RWPE1 (cell line): ENCODE measurements around the gene SCAMP2.

Source experiments
- CTCF ChIA-PET: fragments of 350-600 bp; sonication (Branson Sonifier 250); formaldehyde crosslinking; extraction: SDS; loops from one replicate; lab custom pipeline; 2021; lab: Yijun Ruan, JAX
- POLR2A ChIA-PET: fragments of 400-600 bp; formaldehyde crosslinking; extraction: SDS; loops from one replicate; lab custom pipeline; 2020; ENCODE audit warnings: antibody characterized with exemption; ENCODE audit not compliant: low non-redundant PET; lab: Yijun Ruan, JAX
- DNase-seq: peaks from one replicate; pipeline ENCODE4 v3.0.0; 2012; ENCODE audit warnings: low spot score
- H3K27ac ChIP-seq: fragments of 450-650 bp; 2 replicates; pipeline ENCODE4 v1.5.1; 2017
- TF ChIP-seq, protein P1 (sequence below): fragments of 450-650 bp; conservative IDR thresholded peaks from 2 replicates; pipeline ENCODE4 v1.5.1; 2017; ENCODE audit warnings: low read depth, mild to moderate bottlenecking

The SCAMP2 gene

DNA sequence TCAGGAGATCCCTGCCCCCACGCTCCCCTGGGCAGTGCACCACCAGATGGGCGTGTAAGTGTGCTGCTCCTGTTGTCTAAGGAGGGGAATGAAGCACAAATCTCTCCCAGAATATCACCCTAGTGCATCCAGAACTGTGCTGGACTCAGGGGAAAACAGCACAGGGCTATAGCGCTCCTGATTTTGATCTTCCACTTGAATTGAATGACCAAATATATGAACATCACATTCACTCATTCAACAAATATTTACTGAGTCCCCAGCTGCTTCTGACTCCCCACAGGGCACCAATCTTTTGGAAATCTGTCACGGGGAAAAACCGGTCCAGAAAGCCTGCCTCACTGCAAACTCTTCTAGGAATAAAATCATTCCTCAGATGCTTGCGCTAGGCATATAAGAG lies 44.3 kb downstream of the SCAMP2 start:
- TF ChIP-seq, protein P1, sequence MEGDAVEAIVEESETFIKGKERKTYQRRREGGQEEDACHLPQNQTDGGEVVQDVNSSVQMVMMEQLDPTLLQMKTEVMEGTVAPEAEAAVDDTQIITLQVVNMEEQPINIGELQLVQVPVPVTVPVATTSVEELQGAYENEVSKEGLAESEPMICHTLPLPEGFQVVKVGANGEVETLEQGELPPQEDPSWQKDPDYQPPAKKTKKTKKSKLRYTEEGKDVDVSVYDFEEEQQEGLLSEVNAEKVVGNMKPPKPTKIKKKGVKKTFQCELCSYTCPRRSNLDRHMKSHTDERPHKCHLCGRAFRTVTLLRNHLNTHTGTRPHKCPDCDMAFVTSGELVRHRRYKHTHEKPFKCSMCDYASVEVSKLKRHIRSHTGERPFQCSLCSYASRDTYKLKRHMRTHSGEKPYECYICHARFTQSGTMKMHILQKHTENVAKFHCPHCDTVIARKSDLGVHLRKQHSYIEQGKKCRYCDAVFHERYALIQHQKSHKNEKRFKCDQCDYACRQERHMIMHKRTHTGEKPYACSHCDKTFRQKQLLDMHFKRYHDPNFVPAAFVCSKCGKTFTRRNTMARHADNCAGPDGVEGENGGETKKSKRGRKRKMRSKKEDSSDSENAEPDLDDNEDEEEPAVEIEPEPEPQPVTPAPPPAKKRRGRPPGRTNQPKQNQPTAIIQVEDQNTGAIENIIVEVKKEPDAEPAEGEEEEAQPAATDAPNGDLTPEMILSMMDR, result no peak
- POLR2A ChIA-PET, result no interaction called here
- no peak overlapping the region for H3K27ac ChIP-seq
- CTCF ChIA-PET, result interaction anchor here (2.2 kb wide), 1 partner anchor 12 kb away, joined by 13 read pairs; no protein-coding TSS in a partner anchor
- DNase-seq, result no peak

DNA sequence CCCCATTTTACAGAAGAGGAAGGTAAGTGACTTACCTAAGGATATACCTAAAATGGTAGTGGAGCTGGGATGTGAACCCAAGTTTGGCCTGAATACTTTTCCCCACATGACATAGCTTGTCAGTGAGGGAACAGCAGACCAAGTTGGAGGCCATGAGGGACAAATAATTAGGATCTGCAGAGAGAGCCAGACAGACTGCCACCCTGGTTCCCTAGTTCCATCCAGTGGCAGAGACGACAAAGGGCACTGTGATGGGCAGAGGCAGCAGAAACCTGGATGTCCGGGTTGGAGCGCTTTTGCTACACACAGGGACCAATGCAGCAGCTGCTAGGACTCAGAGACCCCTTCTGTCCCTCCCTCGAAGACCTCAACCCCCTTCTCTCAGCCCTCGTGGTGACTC lies 45.6 kb downstream of the SCAMP2 start:
- ChIA-PET POLR2A (no interaction called here), CTCF (interaction anchor here (0.7 to 2.8 kb wide), 7 partner anchors 9 to 194 kb away, joined by 3 to 16 read pairs (median 4); partner anchors contain the start of gene ULK3)
- DNase-seq, result no peak
- TF ChIP-seq, protein P1, result no peak
- no peak overlapping the region for H3K27ac ChIP-seq

DNA sequence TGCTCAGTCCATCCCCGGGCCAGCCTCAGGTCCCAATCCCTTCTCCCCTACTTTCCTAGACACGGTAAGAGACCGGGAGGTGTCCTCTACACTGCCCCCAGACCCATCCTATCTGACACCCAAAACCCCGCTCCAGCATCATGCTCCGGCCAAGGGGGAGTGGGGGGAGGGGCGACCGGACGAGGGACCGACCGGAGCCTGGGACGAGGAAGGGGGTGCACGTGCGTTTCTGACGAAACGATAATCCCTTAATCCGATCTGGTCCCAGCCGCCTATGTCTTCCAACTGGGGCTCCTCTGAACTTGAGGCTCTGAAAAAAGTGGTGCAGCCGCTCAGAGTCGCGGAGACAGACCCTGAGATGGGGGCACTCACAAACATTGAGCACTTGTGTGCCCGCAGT lies 46.2 kb downstream of the SCAMP2 start:
- TF ChIP-seq, protein P1, result no peak
- CTCF ChIA-PET, result interaction anchor here (0.8 to 2.8 kb wide), 6 partner anchors 8 to 194 kb away, joined by 3 to 16 read pairs (median 4); partner anchors contain the start of gene ULK3
- POLR2A ChIA-PET, result no interaction called here
- no peak for DNase-seq
- H3K27ac ChIP-seq, result no peak overlapping the region

DNA sequence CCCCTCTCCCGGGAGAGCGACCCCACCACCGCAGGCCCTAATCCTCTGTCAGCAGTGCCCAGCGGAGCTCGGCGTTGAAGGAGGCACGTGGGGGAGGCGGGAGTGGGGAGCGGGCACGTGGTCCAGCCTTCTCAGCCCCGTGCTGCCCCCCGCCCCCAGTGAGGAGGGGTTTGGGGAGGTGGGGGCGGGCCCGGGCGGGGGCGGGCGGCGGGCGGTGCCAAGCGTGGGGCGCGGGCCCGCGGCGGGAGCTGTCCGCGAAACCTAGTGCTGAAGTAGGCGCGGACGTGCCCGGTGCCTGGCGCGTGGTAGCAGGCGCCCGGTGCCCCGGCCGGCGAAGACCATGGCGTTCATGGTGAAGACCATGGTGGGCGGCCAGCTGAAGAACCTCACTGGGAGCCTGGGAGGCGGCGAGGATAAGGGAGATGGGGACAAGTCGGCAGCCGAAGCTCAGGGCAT lies 46.8 kb downstream of the SCAMP2 start, which contains the start of gene CPLX3:
Gene CPLX3 (plus strand): TSS at position 264 of the 456 bp plus-strand sequence. CDS start 77 bp downstream, at position 341.
- CTCF ChIA-PET, result interaction anchor here (0.9 to 2.8 kb wide), 4 partner anchors 16 to 75 kb away, joined by 3 to 16 read pairs (median 6); partner anchors contain the start of gene ULK3
- TF ChIP-seq, protein P1, result no peak
- H3K27ac ChIP-seq, result no peak within 1 kb of the TSS
- peak; percentile 60 for DNase-seq
- POLR2A ChIA-PET, result interaction anchor here (0.8 kb wide), 1 partner anchor 9 kb away, joined by 3 read pairs; no protein-coding TSS in a partner anchor

DNA sequence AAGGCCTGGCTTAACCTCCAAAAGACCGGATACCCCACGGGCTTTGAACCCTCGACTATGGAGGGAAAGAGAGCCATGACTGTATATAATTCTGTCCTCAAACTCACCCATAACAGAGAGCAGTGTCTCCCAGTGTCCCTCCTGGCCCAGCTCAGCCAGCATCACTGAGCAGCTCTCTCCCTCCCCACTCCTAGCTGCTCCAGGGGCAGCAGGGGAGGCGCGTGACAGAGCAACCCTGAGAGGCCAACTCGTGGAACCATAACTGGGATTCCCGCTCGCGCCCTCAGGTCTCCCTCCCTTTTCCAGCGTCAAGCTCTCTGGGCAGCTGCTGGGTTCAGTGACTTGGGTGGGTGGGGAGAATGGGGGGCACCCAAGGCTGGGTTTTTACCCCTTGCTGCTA lies 47.3 kb downstream of the SCAMP2 start:
- POLR2A ChIA-PET, result interaction anchor here (0.8 kb wide), 1 partner anchor 9 kb away, joined by 3 read pairs; no protein-coding TSS in a partner anchor
- CTCF ChIA-PET, result interaction anchor here (0.6 to 2.8 kb wide), 4 partner anchors 55 to 76 kb away, joined by 3 to 16 read pairs (median 6); partner anchors contain the start of gene MPI
- no peak overlapping the region for H3K27ac ChIP-seq

DNA sequence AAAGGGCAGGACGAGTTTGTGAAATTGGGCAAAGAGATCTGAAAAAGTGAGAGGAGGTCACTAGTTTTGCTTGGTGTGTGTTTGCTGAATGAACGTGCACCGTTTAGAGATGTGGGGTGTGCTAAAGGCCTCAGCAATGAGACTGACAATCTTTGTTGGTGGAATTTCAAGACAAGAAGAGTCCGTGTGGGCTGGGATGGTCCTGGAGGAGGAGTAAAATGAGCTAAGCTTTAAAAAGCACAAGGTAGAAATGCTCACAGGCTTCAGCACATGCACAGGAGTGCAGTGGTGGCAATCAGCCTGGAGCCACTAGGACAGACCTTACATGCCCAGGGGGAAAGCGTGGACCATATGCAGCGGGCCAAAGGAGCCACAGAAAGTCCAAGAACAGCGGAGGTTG lies 48.2 kb downstream of the SCAMP2 start:
- ChIA-PET CTCF (interaction anchor here (0.6 to 1.1 kb wide), 3 partner anchors 9 to 126 kb away, joined by 3 to 5 read pairs (median 4); no protein-coding TSS in a partner anchor), POLR2A (no interaction called here)
- no peak overlapping the region for H3K27ac ChIP-seq
- TF ChIP-seq, protein P1, result no peak
- DNase-seq, result no peak

More for the DNA sequence above, 47.3 kb downstream of the SCAMP2 start:
- TF ChIP-seq, protein P1, result no peak
- no peak for DNase-seq
